Thyroid gland (tissue), 4 donors: ENCODE data around the gene FEV.

Experiments used
- CTCF ChIP-seq, 6 experiments: fragments of 200-600 bp in 3 of 6; fragments of 450-650 bp in 3 of 6; sonication (generic) in 3 of 6; IDR thresholded peaks; one replicate each; pipeline ENCODE4 v1.5.1; 2016 to 2019; ENCODE audit warnings: antibody characterized with exemption in 6 of 6, mild to moderate bottlenecking in 2 of 6, inconsistent platforms in 1 of 6, moderate library complexity in 1 of 6
- POLR2A ChIP-seq, 2 donors: fragments of 450-650 bp; IDR thresholded peaks; one replicate each; pipeline ENCODE4 v1.6.1; 2017; ENCODE audit warnings: antibody characterized with exemption in 2 of 2, mild to moderate bottlenecking in 2 of 2, moderate library complexity in 1 of 2

GRCh38 chr2:219016721-219017120 is 31.7 kb upstream of the FEV start:
- no peak for TF ChIP-seq CTCF (IDR thresholded peaks at IDR 0.05)
- no peak for TF ChIP-seq POLR2A (IDR thresholded peaks at IDR 0.05)
